PC-9 (cell line): ENCODE measurements around the gene IMPG1. TPM values are rescaled to one million over a fixed set of nuclear protein-coding genes. Genes with fewer than 3 reads are reported as not detected.
A peak's percentile ranks its signal among the peaks of the same experiment; 100 is the strongest.

ENCODE experiments used
- BruUV-seq: library from RNA; stranded (reverse); fragments of 400-500 nt; replicated peaks from 2 replicates; lab custom pipeline; 2021; lab: Mats Ljungman, UMichigan
- CTCF ChIA-PET: fragments of 300-600 bp; sonication (Branson Sonifier 250); formaldehyde crosslinking; loops from one replicate; lab custom pipeline; 2022; ENCODE audit warnings: antibody characterized with exemption; lab: Charles Lee
- POLR2A ChIA-PET: fragments of 300-600 bp; sonication (Branson Sonifier 250); formaldehyde crosslinking; loops from one replicate; lab custom pipeline; 2022; ENCODE audit warnings: antibody characterized with exemption; ENCODE audit not compliant: unreplicated experiment; lab: Charles Lee
- DNase-seq, 2 experiments: peaks; one replicate each; pipeline versions ENCODE4 v3.0.0 to v3.0.0-alpha.2; 2015 to 2022; ENCODE audit warnings: mixed read lengths in 1 of 2
- H2AFZ ChIP-seq: fragments of 200-600 bp; sonication (generic); 2 replicates; pipeline ENCODE4 v1.8.1; 2017; ENCODE audit warnings: antibody characterized with exemption
- H3F3A ChIP-seq: fragments of 200-600 bp; sonication (generic); 2 replicates; pipeline ENCODE4 v1.8.1; 2017; ENCODE audit warnings: antibody characterized with exemption, mild to moderate bottlenecking, low read depth; ENCODE audit not compliant: insufficient read depth
- H3K27ac ChIP-seq: fragments of 200-600 bp; sonication (generic); 2 replicates; pipeline ENCODE4 v1.6.1; 2016; ENCODE audit warnings: mixed run types
- H3K27me3 ChIP-seq: fragments of 200-600 bp; sonication (generic); 2 replicates; pipeline ENCODE4 v1.6.1; 2016; ENCODE audit warnings: low read depth, mixed run types; ENCODE audit not compliant: insufficient read depth
- H3K36me3 ChIP-seq: fragments of 200-600 bp; sonication (generic); 2 replicates; pipeline ENCODE4 v1.6.1; 2016; ENCODE audit warnings: low read depth, mixed run types
- H3K4me1 ChIP-seq: fragments of 200-600 bp; sonication (generic); replicated peaks from 2 replicates; pipeline ENCODE4 v1.6.1; 2016; ENCODE audit warnings: mixed run types; ENCODE audit not compliant: insufficient read depth
- H3K4me2 ChIP-seq: fragments of 200-600 bp; sonication (generic); 2 replicates; pipeline ENCODE4 v1.6.1; 2017; ENCODE audit warnings: mixed run types
- H3K4me3 ChIP-seq: fragments of 200-600 bp; sonication (generic); 2 replicates; pipeline ENCODE4 v1.6.1; 2016; ENCODE audit warnings: mixed run types
- H3K79me2 ChIP-seq: fragments of 200-600 bp; sonication (generic); 2 replicates; pipeline ENCODE4 v1.6.1; 2017; ENCODE audit warnings: low read depth, mixed run types
- H3K9me2 ChIP-seq: fragments of 200-600 bp; sonication (generic); 2 replicates; pipeline ENCODE4 v1.8.1; 2017; ENCODE audit warnings: mild to moderate bottlenecking; ENCODE audit not compliant: insufficient read depth
- H3K9me3 ChIP-seq: fragments of 200-600 bp; sonication (generic); 2 replicates; pipeline ENCODE4 v1.8.1; 2016; ENCODE audit warnings: low read depth; ENCODE audit not compliant: insufficient read depth
- H4K20me1 ChIP-seq: fragments of 200-600 bp; sonication (generic); 2 replicates; pipeline ENCODE4 v1.8.1; 2017; ENCODE audit not compliant: insufficient read depth
- EZH2 ChIP-seq: fragments of 200-600 bp; sonication (generic); IDR thresholded peaks from 2 replicates; pipeline ENCODE4 v1.8.0; 2017; ENCODE audit warnings: antibody characterized with exemption, low read depth
- intact Hi-C: fragments of 100-400 bp; cut with micrococcal nuclease; formaldehyde crosslinking; loops from one replicate; pipeline ENCODE4 v1.10.0; 2022; ENCODE audit not compliant: unreplicated experiment
- total RNA-seq: library from RNA; stranded (reverse); gene quantifications from 2 replicates; pipeline ENCODE4 v1.2.3, GENCODE V29; 2021
- TF ChIP-seq, protein P1 (sequence below): fragments of 200-600 bp; sonication (generic); conservative IDR thresholded peaks from 2 replicates; pipeline ENCODE4 v1.6.1; 2017; ENCODE audit warnings: mixed run types, antibody characterized with exemption, mild to moderate bottlenecking, moderate library complexity

IMPG1 gene
- total RNA-seq, 1 experiment from 2014 or later, result not detected

DNA sequence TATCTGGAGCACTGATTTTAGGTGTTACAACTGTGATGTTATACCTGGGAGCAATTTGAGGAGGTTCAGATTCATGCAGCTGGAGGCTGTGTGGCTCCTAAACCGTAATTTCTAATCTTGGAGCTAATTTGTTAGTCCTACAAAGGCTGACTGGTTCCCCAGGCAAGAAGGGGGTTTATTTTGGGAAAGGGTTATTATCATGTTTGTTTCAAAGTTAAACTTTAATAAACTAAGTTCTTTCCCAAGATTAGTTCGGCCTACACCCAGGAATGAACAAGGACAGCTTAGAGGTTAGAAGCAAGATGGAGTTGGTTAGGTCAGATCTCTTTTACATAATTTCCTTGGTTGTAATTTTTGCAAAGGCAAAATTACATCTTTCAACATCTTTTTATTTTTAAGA lies 187.6 kb downstream of the IMPG1 start:
- no peaks in the 10 kb centered on the region for H3K9me2 ChIP-seq
- no peak overlapping the region for H3K4me3 ChIP-seq
- no peak for DNase-seq
- no peaks in the 10 kb centered on the region for H4K20me1 ChIP-seq
- BruUV-seq, result no TSS peak
- no peak overlapping the region for H2AFZ ChIP-seq
- H3K27me3 ChIP-seq, result no peaks in the 10 kb centered on the region
- ChIA-PET CTCF (no interaction called here), POLR2A (no interaction called here)
- TF ChIP-seq, protein P1, sequence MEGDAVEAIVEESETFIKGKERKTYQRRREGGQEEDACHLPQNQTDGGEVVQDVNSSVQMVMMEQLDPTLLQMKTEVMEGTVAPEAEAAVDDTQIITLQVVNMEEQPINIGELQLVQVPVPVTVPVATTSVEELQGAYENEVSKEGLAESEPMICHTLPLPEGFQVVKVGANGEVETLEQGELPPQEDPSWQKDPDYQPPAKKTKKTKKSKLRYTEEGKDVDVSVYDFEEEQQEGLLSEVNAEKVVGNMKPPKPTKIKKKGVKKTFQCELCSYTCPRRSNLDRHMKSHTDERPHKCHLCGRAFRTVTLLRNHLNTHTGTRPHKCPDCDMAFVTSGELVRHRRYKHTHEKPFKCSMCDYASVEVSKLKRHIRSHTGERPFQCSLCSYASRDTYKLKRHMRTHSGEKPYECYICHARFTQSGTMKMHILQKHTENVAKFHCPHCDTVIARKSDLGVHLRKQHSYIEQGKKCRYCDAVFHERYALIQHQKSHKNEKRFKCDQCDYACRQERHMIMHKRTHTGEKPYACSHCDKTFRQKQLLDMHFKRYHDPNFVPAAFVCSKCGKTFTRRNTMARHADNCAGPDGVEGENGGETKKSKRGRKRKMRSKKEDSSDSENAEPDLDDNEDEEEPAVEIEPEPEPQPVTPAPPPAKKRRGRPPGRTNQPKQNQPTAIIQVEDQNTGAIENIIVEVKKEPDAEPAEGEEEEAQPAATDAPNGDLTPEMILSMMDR, result no peak
- no peak for TF ChIP-seq EZH2
- no peaks in the 10 kb centered on the region for H3K79me2 ChIP-seq
- H3K4me1 ChIP-seq, result peaks cover 11% of the 10 kb centered on the region
- H3F3A ChIP-seq, result no peaks in the 10 kb centered on the region; the same call in 1 of the 2 replicates
- intact Hi-C loops, result no loop called here
- H3K27ac ChIP-seq, result no peak overlapping the region
- no peaks in the 10 kb centered on the region for H3K9me3 ChIP-seq
- H3K36me3 ChIP-seq, result peaks cover 12% of the 10 kb centered on the region
- no peak overlapping the region for H3K4me2 ChIP-seq

DNA sequence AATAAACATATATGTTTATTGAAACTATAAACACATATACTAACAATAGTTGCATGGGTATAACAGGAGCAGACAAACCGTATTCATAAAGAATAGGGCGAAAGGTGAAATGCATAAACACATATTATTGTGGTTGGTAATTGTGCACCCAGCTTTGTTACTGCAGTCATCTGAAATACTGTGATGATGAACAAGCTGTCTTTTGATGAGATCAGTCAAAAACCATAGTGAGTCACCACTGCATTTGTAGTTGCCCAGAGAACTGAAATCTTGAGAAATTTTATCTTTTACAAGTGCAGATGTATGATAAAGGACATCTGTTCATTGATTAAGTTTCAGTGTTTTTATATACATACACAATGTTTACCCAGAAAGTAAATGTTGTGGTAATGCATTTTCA lies 189.7 kb downstream of the IMPG1 start:
- H3K9me3 ChIP-seq, result no peaks in the 10 kb centered on the region
- H3K27ac ChIP-seq, result no peak overlapping the region
- no peaks in the 10 kb centered on the region for H3K9me2 ChIP-seq
- BruUV-seq, result no TSS peak
- no peaks in the 10 kb centered on the region for H4K20me1 ChIP-seq
- no peak for TF ChIP-seq EZH2
- TF ChIP-seq, protein P1, result no peak
- H3K4me1 ChIP-seq, result peaks cover 11% of the 10 kb centered on the region
- H3K36me3 ChIP-seq, result peaks cover 12% of the 10 kb centered on the region
- H3K4me2 ChIP-seq, result no peak overlapping the region
- no peaks in the 10 kb centered on the region for H3K79me2 ChIP-seq
- ChIA-PET CTCF (interaction anchor here (0.6 kb wide), 1 partner anchor 12 kb away, joined by 3 read pairs; no protein-coding TSS in a partner anchor), POLR2A (interaction anchor here (0.6 kb wide), 1 partner anchor 1437 kb away, joined by 3 read pairs; no protein-coding TSS in a partner anchor)
- H3K4me3 ChIP-seq, result no peak overlapping the region
- intact Hi-C loops, result no loop called here
- H2AFZ ChIP-seq, result no peak overlapping the region
- no peaks in the 10 kb centered on the region for H3K27me3 ChIP-seq
- H3F3A ChIP-seq, result no peaks in the 10 kb centered on the region; the same call in 1 of the 2 replicates
- DNase-seq, result peak in 1 of 2 experiments; percentile 43

DNA sequence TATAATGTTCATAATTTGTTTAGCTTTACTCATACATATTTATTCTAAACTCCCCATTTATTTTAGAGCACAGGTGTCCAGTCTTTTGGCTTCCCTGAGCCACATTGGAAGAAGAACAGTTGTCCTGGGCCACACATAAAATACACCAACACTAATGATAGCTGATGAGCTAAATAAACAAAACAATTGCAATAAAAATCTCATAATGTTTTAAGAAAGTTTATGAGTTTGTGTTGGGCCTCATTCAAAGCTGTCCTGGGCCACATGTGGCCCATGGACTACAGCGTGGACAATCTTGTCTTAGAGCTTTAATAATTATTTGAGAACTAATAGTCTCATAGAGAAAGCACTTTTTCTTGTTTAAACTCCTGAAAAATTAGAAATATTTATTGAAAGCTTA lies 192.2 kb downstream of the IMPG1 start:
- Histone ChIP-seq H3K4me3 (no peak overlapping the region), H3F3A (no peaks in the 10 kb centered on the region; the same call in 1 of the 2 replicates), H3K9me3 (no peaks in the 10 kb centered on the region), H2AFZ (no peak overlapping the region), H3K9me2 (no peaks in the 10 kb centered on the region), H3K4me2 (no peak overlapping the region), H3K4me1 (peaks cover 11% of the 10 kb centered on the region), H3K36me3 (peaks cover 12% of the 10 kb centered on the region), H3K79me2 (no peaks in the 10 kb centered on the region), H3K27ac (no peak overlapping the region), H4K20me1 (no peaks in the 10 kb centered on the region), H3K27me3 (no peaks in the 10 kb centered on the region)
- TF ChIP-seq, protein P1, result no peak
- no peak for TF ChIP-seq EZH2
- ChIA-PET CTCF (no interaction called here), POLR2A (interaction anchor here (0.6 kb wide), 1 partner anchor 1131 kb away, joined by 3 read pairs; no protein-coding TSS in a partner anchor)
- DNase-seq, result no peak
- BruUV-seq, result no TSS peak
- intact Hi-C loops, result no loop called here
